H1 (cell line): ENCODE data around the gene LARP1. TPM values are rescaled to one million over a fixed set of nuclear protein-coding genes. Genes with fewer than 3 reads are reported as not detected.

Source experiments
- HDAC2 ChIP-seq, 2 experiments: fragments of 300-600 bp in 1 of 2; sonication (generic) in 1 of 2; IDR thresholded peaks; 2 replicates each; pipeline ENCODE4 v1.6.1; 2011 to 2012; ENCODE audit warnings: low read depth in 2 of 2, low read length in 2 of 2, mild to moderate bottlenecking in 2 of 2, moderate library complexity in 2 of 2, borderline replicate concordance in 1 of 2, inconsistent platforms in 1 of 2
- KDM5A ChIP-seq: fragments of 200-600 bp; IDR thresholded peaks from 2 replicates; pipeline ENCODE4 v1.7.1; 2012; ENCODE audit warnings: mild to moderate bottlenecking, low read length, inconsistent platforms, mixed read lengths
- NANOG ChIP-seq: IDR thresholded peaks from 2 replicates; pipeline ENCODE4 v1.6.1; 2011; ENCODE audit warnings: low read length, low read depth, mild to moderate bottlenecking, inconsistent platforms; ENCODE audit not compliant: insufficient read depth, poor library complexity, severe bottlenecking
- RNF2 ChIP-seq: fragments of 200-900, 300-1000 bp; sonication (generic); IDR thresholded peaks from 2 replicates; pipeline ENCODE4 v1.7.1; 2016; ENCODE audit warnings: borderline replicate concordance, low read depth, mild to moderate bottlenecking, antibody characterized with exemption, low read length; ENCODE audit not compliant: poor library complexity, severe bottlenecking; ENCODE audit errors: missing control alignments
- polyA plus RNA-seq, 7 experiments: library from polyadenylated mRNA; depleted of rRNA in 3 of 7; stranded (reverse) in 5 of 7; unstranded in 2 of 7; fragments of >200 nt in 5 of 7; fragments of 200-250 nt in 2 of 7; gene quantifications; 1 replicate in 5 of 7; 2 replicates in 1 of 7; 4 replicates in 1 of 7; pipeline versions ENCODE4 v1.2.1 to v1.2.3, GENCODE V29; 2011 to 2013; ENCODE audit warnings: missing spikeins in 2 of 7, mixed read lengths in 2 of 7
- total RNA-seq: library from RNA; stranded (reverse); fragmentation: NEBNext Ultra II Directional; extraction: Animal tissue kit (Norgen Biotek cat#: 25700); gene quantifications from 2 replicates; pipeline ENCODE4 v1.2.1, GENCODE V29; 2021

The LARP1 gene
- total and polyA plus RNA-seq, 2 of the 8 experiments (the other 6 are each of a cell fraction or from before 2014, with no cell fraction given), result 106 to 422 TPM

- TF ChIP-seq RNF2, result no peak
- TF ChIP-seq KDM5A, result no peak
- no peak for TF ChIP-seq NANOG
- no peak for TF ChIP-seq HDAC2 (IDR thresholded peaks at IDR 0.05; ENCODE audit: borderline replicate concordance in 1 of 2, low read depth in 2 of 2, low read length in 2 of 2)
These were observed 45.4 kb downstream of the LARP1 start (continued) for GRCh38 chr5:154800582-154800981.
